HCT116 (cell line): ENCODE results near the gene TBC1D12. TPM values are rescaled to one million over a fixed set of nuclear protein-coding genes. Genes with fewer than 3 reads are reported as not detected.

ENCODE experiments used
- ATAC-seq: fragments of 200-7000 bp; cut with Tn5 transposase; 2 replicates; pipeline ENCODE4 v1.9.1; 2020; ENCODE audit warnings: mild to moderate bottlenecking, moderate library complexity
- BruUV-seq: library from RNA; stranded (reverse); fragments of 400-500 nt; replicated peaks from 2 replicates; lab custom pipeline; 2021; lab: Mats Ljungman, UMichigan
- CTCF ChIA-PET: fragments of 300-600 bp; sonication (Branson Sonifier 250); formaldehyde crosslinking; loops from one replicate; lab custom pipeline; 2021; ENCODE audit warnings: antibody characterized with exemption; lab: Charles Lee
- POLR2A ChIA-PET: fragments of 300-600, 350-600 bp; sonication (Branson Sonifier 250); formaldehyde crosslinking; loops from one replicate; lab custom pipeline; 2021; ENCODE audit warnings: antibody characterized with exemption; lab: Charles Lee
- RAD21 ChIA-PET, 2 experiments: fragments of 300-600 bp; sonication (Branson Sonifier 250); formaldehyde crosslinking; loops; one replicate each; lab custom pipeline; 2023; ENCODE audit warnings: low total read pairs in 2 of 2; ENCODE audit not compliant: uncharacterized antibody in 2 of 2, unreplicated experiment in 2 of 2, low non-redundant PET in 1 of 2; lab: Charles Lee
- DNase-seq: peaks from one replicate; pipeline ENCODE4 v3.0.0-alpha.2; 2010; ENCODE audit warnings: low read depth, low spot score
- H2AFZ ChIP-seq: fragments of 200-600 bp; shearing (Covaris generic), sonication (generic); 2 replicates; pipeline ENCODE4 v1.6.1; 2017; ENCODE audit warnings: low read depth, mixed run types, mixed read lengths, antibody characterized with exemption, low read length; ENCODE audit not compliant: poor library complexity, severe bottlenecking
- H3K27ac ChIP-seq: 2 replicates; pipeline ENCODE4 v1.5.1; 2012; ENCODE audit warnings: low read depth, low read length
- H3K27me3 ChIP-seq: fragments of 200-600 bp; sonication (generic); 2 replicates; pipeline ENCODE4 v1.6.1; 2016; ENCODE audit warnings: mixed run types, low read length, mixed read lengths; ENCODE audit not compliant: insufficient read depth
- H3K36me3 ChIP-seq, 2 experiments: fragments of 200-500 bp in 1 of 2; fragments of 200-600 bp in 1 of 2; sonication (Bioruptor generic) in 1 of 2; sonication (generic) in 1 of 2; 2 replicates each; pipeline versions ENCODE4 v1.5.1 to v1.6.1; 2014 to 2016; ENCODE audit warnings: low read length in 2 of 2, inconsistent platforms in 1 of 2, mixed read lengths in 1 of 2, mixed run types in 1 of 2; ENCODE audit not compliant: insufficient read depth in 2 of 2, control insufficient read depth in 1 of 2
- H3K4me1 ChIP-seq, 2 experiments: fragments of 200-600 bp in 1 of 2; sonication (generic) in 1 of 2; 2 replicates each; pipeline versions ENCODE4 v1.5.1 to v1.6.1; 2012 to 2017; ENCODE audit warnings: low read length in 2 of 2, inconsistent platforms in 1 of 2, mild to moderate bottlenecking in 1 of 2, mixed read lengths in 1 of 2, mixed run types in 1 of 2, moderate library complexity in 1 of 2; ENCODE audit not compliant: insufficient read depth in 2 of 2, control insufficient read depth in 1 of 2
- H3K4me2 ChIP-seq: fragments of 200-600 bp; sonication (generic); 2 replicates; pipeline ENCODE4 v1.6.1; 2017; ENCODE audit warnings: mixed run types, low read length, mixed read lengths
- H3K4me3 ChIP-seq, 2 experiments: fragments of 200-600 bp in 1 of 2; sonication (generic) in 1 of 2; replicated peaks in 1 of 2; 2 replicates each; pipeline ENCODE4 v1.5.1; 2011 to 2016; ENCODE audit warnings: low read length in 2 of 2, control low read depth in 1 of 2, low read depth in 1 of 2, mild to moderate bottlenecking in 1 of 2, mixed read lengths in 1 of 2, mixed run types in 1 of 2
- H3K79me2 ChIP-seq: fragments of 200-600 bp; sonication (generic); 2 replicates; pipeline ENCODE4 v1.6.1; 2017; ENCODE audit warnings: mild to moderate bottlenecking, mixed run types, low read length, moderate library complexity, mixed read lengths; ENCODE audit not compliant: insufficient read depth
- H3K9ac ChIP-seq: fragments of 200-600 bp; sonication (generic); 2 replicates; pipeline ENCODE4 v1.6.1; 2016; ENCODE audit warnings: low read length, mixed read lengths
- H3K9me2 ChIP-seq: fragments of 200-600 bp; sonication (generic), shearing (Covaris generic); 2 replicates; pipeline ENCODE4 v1.6.1; 2017; ENCODE audit warnings: mixed run types, mild to moderate bottlenecking, moderate library complexity; ENCODE audit not compliant: insufficient read depth
- H3K9me3 ChIP-seq, 2 experiments: fragments of 200-500 bp in 1 of 2; fragments of 200-600 bp in 1 of 2; sonication (Bioruptor generic) in 1 of 2; sonication (generic) in 1 of 2; 2 replicates each; pipeline ENCODE4 v1.6.1; 2014 to 2017; ENCODE audit warnings: low read length in 2 of 2, mixed read lengths in 2 of 2, inconsistent platforms in 1 of 2, low read depth in 1 of 2, mild to moderate bottlenecking in 1 of 2, mixed run types in 1 of 2, moderate library complexity in 1 of 2; ENCODE audit not compliant: control insufficient read depth in 1 of 2, insufficient read depth in 1 of 2
- H4K20me1 ChIP-seq: fragments of 200-600 bp; sonication (generic), shearing (Covaris generic); 2 replicates; pipeline ENCODE4 v1.6.1; 2017; ENCODE audit warnings: mixed run types, mild to moderate bottlenecking, moderate library complexity; ENCODE audit not compliant: insufficient read depth
- ATF3 ChIP-seq: IDR thresholded peaks from 2 replicates; pipeline ENCODE4 v1.6.1; 2012
- EGR1 ChIP-seq: IDR thresholded peaks from 2 replicates; pipeline ENCODE4 v1.6.1; 2012; ENCODE audit warnings: low read depth
- EZH2phosphoT487 ChIP-seq: fragments of 200-600 bp; IDR thresholded peaks from 2 replicates; pipeline ENCODE4 v1.6.1; 2018; ENCODE audit warnings: antibody characterized with exemption, borderline replicate concordance
- RAD21 ChIP-seq: IDR thresholded peaks from 2 replicates; pipeline ENCODE4 v1.6.1; 2012; ENCODE audit warnings: low read depth, mild to moderate bottlenecking
- SIN3A ChIP-seq: IDR thresholded peaks from 2 replicates; pipeline ENCODE4 v1.6.1; 2012; ENCODE audit warnings: low read depth
- YY1 ChIP-seq: IDR thresholded peaks from 2 replicates; pipeline ENCODE4 v1.6.1; 2011; ENCODE audit warnings: low read length, low read depth, moderate library complexity, mild to moderate bottlenecking; ENCODE audit not compliant: insufficient replicate concordance; ENCODE audit errors: extremely low read depth
- ZNF274 ChIP-seq: fragments of 200-500 bp; sonication (Bioruptor generic); IDR thresholded peaks from 2 replicates; pipeline ENCODE4 v1.6.1; 2014; ENCODE audit warnings: mild to moderate bottlenecking, low read depth, low read length, inconsistent platforms
- intact Hi-C: fragments of 100-400 bp; cut with micrococcal nuclease; formaldehyde crosslinking; loops from 2 replicates; pipeline ENCODE4 v1.10.0; 2022
- total RNA-seq: library from RNA; stranded (reverse); gene quantifications from one replicate; pipeline ENCODE4 v1.2.1, GENCODE V29; 2021; ENCODE audit not compliant: unreplicated experiment
- TF ChIP-seq, protein P1 (sequence below): IDR thresholded peaks from 2 replicates; pipeline ENCODE4 v1.6.1; 2012; ENCODE audit warnings: low read depth

TBC1D12 gene
- total RNA-seq, 1 experiment from 2014 or later, result 7.1 TPM

- no peak for TF ChIP-seq ATF3
- no peak for TF ChIP-seq YY1
- no peak for TF ChIP-seq EGR1
- TF ChIP-seq, protein P1, sequence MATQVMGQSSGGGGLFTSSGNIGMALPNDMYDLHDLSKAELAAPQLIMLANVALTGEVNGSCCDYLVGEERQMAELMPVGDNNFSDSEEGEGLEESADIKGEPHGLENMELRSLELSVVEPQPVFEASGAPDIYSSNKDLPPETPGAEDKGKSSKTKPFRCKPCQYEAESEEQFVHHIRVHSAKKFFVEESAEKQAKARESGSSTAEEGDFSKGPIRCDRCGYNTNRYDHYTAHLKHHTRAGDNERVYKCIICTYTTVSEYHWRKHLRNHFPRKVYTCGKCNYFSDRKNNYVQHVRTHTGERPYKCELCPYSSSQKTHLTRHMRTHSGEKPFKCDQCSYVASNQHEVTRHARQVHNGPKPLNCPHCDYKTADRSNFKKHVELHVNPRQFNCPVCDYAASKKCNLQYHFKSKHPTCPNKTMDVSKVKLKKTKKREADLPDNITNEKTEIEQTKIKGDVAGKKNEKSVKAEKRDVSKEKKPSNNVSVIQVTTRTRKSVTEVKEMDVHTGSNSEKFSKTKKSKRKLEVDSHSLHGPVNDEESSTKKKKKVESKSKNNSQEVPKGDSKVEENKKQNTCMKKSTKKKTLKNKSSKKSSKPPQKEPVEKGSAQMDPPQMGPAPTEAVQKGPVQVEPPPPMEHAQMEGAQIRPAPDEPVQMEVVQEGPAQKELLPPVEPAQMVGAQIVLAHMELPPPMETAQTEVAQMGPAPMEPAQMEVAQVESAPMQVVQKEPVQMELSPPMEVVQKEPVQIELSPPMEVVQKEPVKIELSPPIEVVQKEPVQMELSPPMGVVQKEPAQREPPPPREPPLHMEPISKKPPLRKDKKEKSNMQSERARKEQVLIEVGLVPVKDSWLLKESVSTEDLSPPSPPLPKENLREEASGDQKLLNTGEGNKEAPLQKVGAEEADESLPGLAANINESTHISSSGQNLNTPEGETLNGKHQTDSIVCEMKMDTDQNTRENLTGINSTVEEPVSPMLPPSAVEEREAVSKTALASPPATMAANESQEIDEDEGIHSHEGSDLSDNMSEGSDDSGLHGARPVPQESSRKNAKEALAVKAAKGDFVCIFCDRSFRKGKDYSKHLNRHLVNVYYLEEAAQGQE, result no peak
- TF ChIP-seq EZH2phosphoT487, result no peak
- no peak for TF ChIP-seq ZNF274
- TF ChIP-seq SIN3A, result no peak
Observed at GRCh38 chr10:94496010-94496409, 93.7 kb downstream of the TBC1D12 start (continued).

- H3K79me2 ChIP-seq, result no peaks in the 10 kb centered on the region
- H3K9me3 ChIP-seq, result no peaks in the 10 kb centered on the region
- no peaks in the 10 kb centered on the region for H4K20me1 ChIP-seq
- intact Hi-C loops, result no loop called here
- RAD21 ChIA-PET, result no interaction called here
- ATAC-seq (no peak), DNase-seq (no peak)
- BruUV-seq, result no TSS peak
- no peaks in the 10 kb centered on the region for H3K36me3 ChIP-seq
- CTCF ChIA-PET, result interaction anchor here (0.6 kb wide), 1 partner anchor 1128 kb away, joined by 3 read pairs; no protein-coding TSS in a partner anchor
- TF ChIP-seq, protein P1, result no peak
- TF ChIP-seq RAD21, result no peak
- H3K9me2 ChIP-seq, result no peaks in the 10 kb centered on the region
- no peaks in the 10 kb centered on the region for H3K4me1 ChIP-seq
- H2AFZ ChIP-seq, result no peak overlapping the region
- POLR2A ChIA-PET, result no interaction called here
- H3K4me3 ChIP-seq, result no peak overlapping the region
- H3K4me2 ChIP-seq, result no peak overlapping the region
- no peak overlapping the region for H3K9ac ChIP-seq
- H3K27me3 ChIP-seq, result no peaks in the 10 kb centered on the region
- H3K27ac ChIP-seq, result no peak overlapping the region
Observed at GRCh38 chr10:94496646-94497045, 94.3 kb downstream of the TBC1D12 start.
